Kasumi-1 (cell line): ENCODE results near the gene SELENOK.

Experiments used
- DNase-seq, 2 experiments: peaks; one replicate each; lab custom pipeline; 2025; lab: John Stamatoyannopoulos, UW

The SELENOK gene

GRCh38 chr3:53883008-53883407, 8.7 kb downstream of the SELENOK start:
- no peak for DNase-seq

- peak; percentile 76 to 79 for DNase-seq
These were observed 9.7 kb downstream of the SELENOK start, which contains the start of gene ACTR8 for GRCh38 chr3:53881691-53882593. TSS of gene ACTR8 (minus strand) at chr3:53882152. CDS start at chr3:53882101, 51 bp downstream.

DNA sequence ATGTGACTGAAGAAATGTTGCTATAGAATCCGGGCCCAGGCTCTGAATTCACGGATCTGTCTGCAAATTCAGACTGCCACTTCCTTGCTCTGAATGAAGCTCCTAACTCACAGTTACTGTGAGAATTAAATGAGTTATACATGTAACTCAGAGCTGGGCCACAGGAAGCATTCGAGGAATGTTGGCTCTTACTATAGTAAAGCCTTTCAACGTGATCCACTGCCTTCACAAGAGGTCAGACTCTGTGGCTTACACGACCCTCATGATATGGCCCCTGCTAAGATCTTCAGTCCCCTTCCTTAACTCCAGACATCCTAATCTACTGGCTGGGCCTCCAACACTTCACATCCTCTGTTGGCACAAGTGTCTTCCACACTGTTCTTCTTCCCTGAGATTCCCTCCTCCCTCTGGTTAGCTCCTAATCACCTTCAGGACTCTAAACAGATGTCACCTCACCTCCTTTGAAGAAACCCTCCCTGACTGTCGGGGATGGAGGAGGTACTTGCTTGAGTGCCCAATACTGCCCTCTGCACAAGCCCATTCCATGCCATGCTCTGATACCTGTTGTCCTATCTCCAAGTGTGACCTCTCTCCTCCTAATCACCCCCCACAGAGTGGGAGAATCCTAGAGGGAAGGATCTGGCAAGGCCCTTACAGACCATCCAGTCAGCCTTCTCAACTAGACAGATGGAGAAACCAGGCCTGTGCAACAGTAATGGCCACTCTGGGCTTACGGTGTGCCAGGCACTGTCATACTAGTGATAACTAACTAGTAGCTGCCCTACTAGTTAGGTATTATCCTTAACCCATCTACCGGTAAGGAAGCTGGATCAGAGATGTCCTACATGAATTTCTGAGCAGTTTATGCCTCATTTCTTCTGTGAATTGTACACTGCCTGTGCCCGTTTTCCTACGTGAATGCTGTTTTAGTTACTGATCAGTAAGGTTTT, 11.0 kb downstream of the SELENOK start:
- no peak for DNase-seq

DNA sequence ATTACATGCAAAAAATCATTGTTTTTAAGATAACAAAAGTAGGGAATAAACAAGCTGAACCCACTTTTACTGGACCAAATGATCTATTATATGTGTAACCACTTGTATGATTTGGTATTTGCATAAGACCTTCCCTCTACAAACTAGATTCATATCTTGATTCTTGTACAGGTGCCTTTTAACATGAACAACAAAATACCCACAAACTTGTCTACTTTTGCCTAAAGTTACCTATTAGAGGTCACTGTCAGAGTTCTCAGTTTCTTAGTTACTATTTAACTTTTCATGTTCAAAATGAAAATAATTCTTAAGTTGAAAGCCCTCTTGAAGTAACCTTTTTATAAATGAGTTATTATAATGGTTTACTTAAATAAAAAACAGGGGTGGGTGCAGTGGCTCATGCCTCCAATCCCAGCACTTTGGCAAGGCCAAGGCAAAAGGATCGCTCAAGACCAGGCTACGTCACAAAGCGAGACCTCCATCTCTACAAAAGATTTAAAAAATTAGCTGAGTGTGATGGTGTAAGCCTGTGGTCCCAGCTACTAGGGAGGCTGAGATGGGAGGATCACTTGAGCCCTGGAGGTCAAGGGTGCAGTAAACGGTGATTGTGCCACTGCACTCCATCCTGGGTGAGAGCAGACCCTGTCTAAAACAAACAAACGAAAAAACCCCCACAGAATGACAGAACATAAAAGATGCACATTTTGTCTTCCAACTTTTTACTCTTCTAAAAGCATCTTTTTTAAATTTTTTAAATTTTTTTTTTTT, 25.7 kb downstream of the SELENOK start:
- no peak for DNase-seq

DNA sequence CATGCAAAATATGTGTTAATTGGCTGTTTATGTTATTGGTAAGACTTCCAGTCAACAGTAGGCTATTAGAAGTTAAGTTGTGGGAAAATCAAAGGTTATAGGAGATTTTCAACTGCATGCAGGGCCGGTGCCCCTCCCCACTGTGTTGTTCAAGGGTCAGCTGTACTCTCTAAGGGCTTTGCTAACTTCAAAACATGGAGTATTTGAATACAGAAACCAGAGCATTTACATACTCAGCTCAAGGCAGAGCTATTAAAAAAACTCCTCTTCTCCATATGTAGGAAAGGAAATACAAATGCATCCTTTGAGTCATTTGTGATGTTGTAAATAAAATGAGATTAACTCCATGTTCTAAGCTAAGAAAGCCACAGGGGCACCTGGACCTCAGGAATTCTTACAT, 28.5 kb downstream of the SELENOK start:
- DNase-seq, result no peak

- no peak for DNase-seq
These were observed 29.4 kb downstream of the SELENOK start for GRCh38 chr3:53862241-53862640.

- no peak for DNase-seq
These were observed 31.5 kb downstream of the SELENOK start for GRCh38 chr3:53860196-53860595.

DNA sequence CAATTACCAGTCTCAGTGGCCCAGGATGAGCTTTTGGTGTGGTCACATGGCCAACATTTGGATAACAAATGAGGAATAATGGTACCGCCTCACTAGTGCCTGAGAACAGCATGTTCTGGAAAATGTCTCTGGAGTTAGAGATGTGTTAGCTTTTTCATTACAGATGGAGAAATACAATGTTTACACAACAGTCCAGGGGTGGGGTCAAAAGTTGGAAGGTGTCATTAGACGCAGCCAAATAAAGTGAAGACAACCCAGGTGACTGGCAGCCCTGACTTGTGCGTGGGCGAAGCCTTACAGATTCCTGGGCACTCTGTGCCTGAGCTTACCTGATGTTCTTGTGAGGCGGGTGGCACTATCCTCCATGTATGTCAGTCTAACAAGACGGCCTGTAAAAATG, 32.5 kb downstream of the SELENOK start:
- no peak for DNase-seq

- peak in 1 of 2 experiments; percentile 4 for DNase-seq
These were observed 33.4 kb downstream of the SELENOK start for GRCh38 chr3:53858096-53858741.

GRCh38 chr3:53856964-53857363, 34.7 kb downstream of the SELENOK start:
- no peak for DNase-seq

- DNase-seq, result no peak
These were observed 40.8 kb downstream of the SELENOK start for GRCh38 chr3:53850895-53851294.

GRCh38 chr3:53849916-53850315, 41.7 kb downstream of the SELENOK start:
- no peak for DNase-seq

GRCh38 chr3:53846851-53847155, 44.9 kb downstream of the SELENOK start:
- DNase-seq, result no peak

DNA sequence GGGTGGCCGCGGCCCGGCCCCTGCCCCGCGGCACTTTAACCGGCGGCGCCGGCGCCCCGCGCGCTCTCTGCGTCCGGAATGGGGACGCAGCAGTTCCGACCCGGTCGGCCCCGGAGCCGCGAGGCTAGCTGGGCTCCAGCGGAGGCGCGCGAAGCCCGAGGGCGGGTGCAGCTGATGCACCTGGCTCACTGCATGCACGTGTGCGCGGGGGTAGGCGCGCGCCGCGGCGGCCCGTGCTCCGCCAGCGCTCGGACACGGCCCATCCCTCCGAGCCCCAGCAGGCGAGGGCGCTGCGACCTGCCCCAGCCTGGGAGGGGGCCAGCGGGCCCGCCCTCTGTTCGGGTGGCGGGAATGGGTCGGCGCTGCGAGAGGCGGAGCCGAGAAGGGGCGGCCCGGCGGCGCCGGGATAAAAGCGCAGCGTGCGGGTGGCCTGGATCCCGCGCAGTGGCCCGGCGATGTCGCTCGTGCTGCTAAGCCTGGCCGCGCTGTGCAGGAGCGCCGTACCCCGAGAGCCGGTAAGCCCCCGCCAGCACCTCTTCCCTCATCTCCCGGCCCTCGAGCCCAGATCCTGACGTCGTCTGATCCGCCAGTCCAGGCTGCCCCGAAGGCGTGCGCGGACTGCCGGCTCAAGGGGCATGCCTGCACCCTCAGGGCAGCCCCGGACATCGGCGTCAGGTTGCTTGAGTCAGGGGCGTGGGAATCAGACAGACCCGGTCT, 45.4 kb downstream of the SELENOK start, which contains the start of the genes CHDH and IL17RB:
CHDH (minus strand) TSS at position 286 of the 717 bp plus-strand sequence. CDS start 22,411 bp downstream, outside the sequence.
IL17RB (plus strand) TSS at position 435 of the 717 bp plus-strand sequence; CDS start at position 456, 21 bp downstream.
- DNase-seq, result no peak

DNA sequence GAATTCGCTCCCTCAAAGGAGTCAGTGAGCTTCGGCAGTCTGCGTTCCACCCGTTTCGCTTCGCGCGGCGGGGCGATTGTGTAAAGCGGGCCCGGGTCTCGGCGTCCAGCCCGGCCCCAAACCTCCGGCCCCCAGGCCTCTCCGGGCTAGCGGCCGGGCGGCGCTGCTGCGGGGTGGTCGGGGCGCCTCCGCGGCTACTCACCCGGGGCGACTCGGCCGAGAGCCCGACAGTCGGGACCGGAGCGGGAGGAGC, 45.9 kb downstream of the SELENOK start:
- no peak for DNase-seq

DNA sequence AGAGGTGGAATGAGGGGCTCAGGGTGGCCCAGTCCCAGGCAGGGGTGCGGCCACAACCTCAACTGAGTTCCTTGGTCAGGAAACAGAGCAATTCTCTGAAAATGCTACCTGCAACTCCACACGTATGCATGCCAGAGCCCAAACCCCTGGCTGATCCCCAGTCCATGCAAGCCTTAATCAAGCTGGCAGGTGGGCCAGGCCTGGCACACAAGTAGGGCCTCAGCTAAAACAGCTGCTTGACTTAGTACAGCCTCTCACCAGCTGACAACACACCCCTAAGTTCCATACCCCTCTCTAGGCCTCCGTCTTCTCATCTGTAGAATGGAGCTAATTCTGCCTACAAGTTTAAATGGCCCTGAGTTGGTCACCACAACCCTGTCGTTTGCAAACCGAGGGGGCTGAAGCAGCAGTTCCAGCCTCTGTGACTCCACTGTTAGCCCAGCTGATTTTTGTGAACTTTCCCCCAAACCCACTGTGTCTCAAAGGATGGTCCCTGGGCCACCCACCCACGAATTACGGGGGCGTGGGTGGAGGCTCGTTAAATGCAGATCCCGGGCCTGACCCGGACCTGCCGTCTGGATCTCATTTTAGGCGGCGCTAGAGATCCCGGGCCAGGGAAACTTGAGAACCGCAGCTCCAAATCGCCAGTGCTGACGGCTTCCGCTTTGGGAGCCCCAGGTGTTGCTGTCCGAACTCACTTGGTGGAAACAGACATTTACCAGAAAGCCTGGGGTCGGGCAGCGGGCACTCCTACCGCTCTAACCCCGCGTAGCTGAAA, 46.4 kb downstream of the SELENOK start:
- DNase-seq, result no peak

DNA sequence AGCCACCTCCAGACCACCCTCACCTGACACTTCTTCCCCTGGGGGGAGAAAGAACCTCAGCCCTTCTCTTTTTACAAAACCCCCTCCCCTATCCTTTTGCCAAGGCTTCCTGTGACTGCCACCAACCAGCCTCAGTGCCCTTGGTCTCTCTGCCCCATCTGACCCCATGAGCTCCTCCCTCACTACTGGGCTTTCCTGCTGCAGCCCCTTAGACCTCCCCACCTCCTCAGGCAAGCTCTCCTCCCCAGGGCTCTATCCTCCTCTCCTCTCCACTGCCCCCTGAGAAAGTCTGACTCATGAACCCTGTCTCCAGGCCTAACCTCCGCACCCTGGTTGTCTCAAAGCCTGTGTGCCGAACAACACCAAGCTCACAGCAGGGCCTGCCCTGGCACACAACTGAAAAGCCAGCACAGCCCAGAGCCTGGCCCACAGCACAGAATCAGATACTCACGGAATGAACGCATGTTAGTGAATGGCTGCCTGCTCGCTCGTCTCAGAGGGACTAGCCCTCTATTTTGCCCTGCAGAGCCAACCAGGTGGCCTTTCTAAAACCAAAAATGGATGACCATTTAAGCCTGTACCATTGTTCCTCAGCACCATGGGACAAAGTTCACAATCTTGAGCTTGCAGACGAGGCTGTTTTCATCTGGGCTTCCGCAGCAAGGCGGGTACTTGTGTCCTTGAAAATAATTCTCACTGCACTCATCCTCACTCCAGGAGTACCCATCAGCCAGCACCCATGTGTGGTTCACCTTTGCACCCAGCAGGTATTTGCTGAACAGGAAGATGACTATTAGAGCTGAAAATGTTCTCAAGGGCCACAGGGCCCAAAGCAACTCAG, 47.2 kb downstream of the SELENOK start:
- no peak for DNase-seq

GRCh38 chr3:53843195-53844177, 48.2 kb downstream of the SELENOK start:
- DNase-seq, result no peak
